Esophagus (tissue), 2 donors: ENCODE measurements around the gene PLEKHA6. TPM values are rescaled to one million over a fixed set of nuclear protein-coding genes. Genes with fewer than 3 reads are reported as not detected.

ENCODE experiments used
- H3K27ac ChIP-seq, 2 donors: one replicate each; pipeline ENCODE4 v1.5.1; 2013; ENCODE audit warnings: low read depth in 2 of 2, mild to moderate bottlenecking in 2 of 2, inconsistent platforms in 1 of 2, low read length in 1 of 2, moderate library complexity in 1 of 2
- H3K27me3 ChIP-seq, 2 donors: one replicate each; pipeline ENCODE4 v1.6.1; 2013; ENCODE audit warnings: low read length in 2 of 2, control low read depth in 1 of 2, mild to moderate bottlenecking in 1 of 2; ENCODE audit not compliant: insufficient read depth in 2 of 2, control insufficient read depth in 1 of 2
- H3K36me3 ChIP-seq, 2 donors: one replicate each; pipeline ENCODE4 v1.6.1; 2013; ENCODE audit warnings: low read length in 1 of 2; ENCODE audit not compliant: control insufficient read depth in 2 of 2, insufficient read depth in 2 of 2
- H3K4me1 ChIP-seq, 2 donors: one replicate each; pipeline ENCODE4 v1.6.1; 2013; ENCODE audit warnings: low read length in 1 of 2; ENCODE audit not compliant: control insufficient read depth in 2 of 2, insufficient read depth in 2 of 2
- H3K4me3 ChIP-seq, 2 donors: one replicate each; pipeline ENCODE4 v1.5.1; 2013; ENCODE audit warnings: low read length in 2 of 2, mild to moderate bottlenecking in 2 of 2, low read depth in 1 of 2, moderate library complexity in 1 of 2
- H3K9me3 ChIP-seq, 2 donors: one replicate each; pipeline ENCODE4 v1.6.1; 2013; ENCODE audit warnings: mild to moderate bottlenecking in 2 of 2, low read depth in 1 of 2, low read length in 1 of 2, moderate library complexity in 1 of 2; ENCODE audit not compliant: control insufficient read depth in 2 of 2, insufficient read depth in 1 of 2
- WGBS, 2 donors: extraction: QIAGEN DNeasy Blood & Tissue Kit; methylation state at CpG; one replicate each; pipeline ENCODE4 v1.1.7; 2013; 5-methylcytosine and 5-hydroxymethylcytosine counted together
- polyA plus RNA-seq, 2 donors: library from polyadenylated mRNA; stranded (reverse); fragments of 200-250 nt; gene quantifications; one replicate each; pipeline ENCODE4 v1.2.3, GENCODE V29; 2013
- donor health status: healthy with polysubstance abuse.
- donor health status: Bipolar disorder and iron deficiency.

The PLEKHA6 gene
- polyA plus RNA-seq, 2 donors, result 11.0 to 36.3 TPM

- 67 to 70% methylated on average over 14 of the region's 14 CpGs for WGBS, 2 donors
- H3K4me1 ChIP-seq, result peaks cover 0 to 6% of the 10 kb centered on the region in 2 donors
- peak overlapping the region in 1 of 2 donors; percentile 17 for H3K27ac ChIP-seq
- peaks cover 0 to 5% of the 10 kb centered on the region in 2 donors for H3K36me3 ChIP-seq
- no peaks in the 10 kb centered on the region for H3K27me3 ChIP-seq
- H3K9me3 ChIP-seq, result no peaks in the 10 kb centered on the region
- H3K4me3 ChIP-seq, result no peak overlapping the region
Measured at GRCh38 chr1:204277563-204278219, 82.0 kb downstream of the PLEKHA6 start.

GRCh38 chr1:204275695-204276370 is 83.9 kb downstream of the PLEKHA6 start:
- no peak overlapping the region for H3K4me3 ChIP-seq
- 73 to 82% methylated on average over 9 of the region's 9 CpGs for WGBS, 2 donors

GRCh38 chr1:204274446-204274845 is 85.3 kb downstream of the PLEKHA6 start:
- H3K27ac ChIP-seq, result no peak overlapping the region
- H3K36me3 ChIP-seq, result peaks cover 0 to 5% of the 10 kb centered on the region in 2 donors
- peaks cover 0 to 6% of the 10 kb centered on the region in 2 donors for H3K4me1 ChIP-seq
- 75 to 81% methylated on average over 2 of the region's 2 CpGs for WGBS, 2 donors
- no peak overlapping the region for H3K4me3 ChIP-seq
- no peaks in the 10 kb centered on the region for H3K27me3 ChIP-seq
- H3K9me3 ChIP-seq, result no peaks in the 10 kb centered on the region

More at GRCh38 chr1:204275695-204276370, 83.9 kb downstream of the PLEKHA6 start:
- no peaks in the 10 kb centered on the region for H3K9me3 ChIP-seq
- peaks cover 0 to 6% of the 10 kb centered on the region in 2 donors for H3K4me1 ChIP-seq
- peaks cover 0 to 5% of the 10 kb centered on the region in 2 donors for H3K36me3 ChIP-seq
- H3K27me3 ChIP-seq, result no peaks in the 10 kb centered on the region
- H3K27ac ChIP-seq, result no peak overlapping the region

GRCh38 chr1:204272505-204272904 is 87.2 kb downstream of the PLEKHA6 start:
- Histone ChIP-seq H3K4me3 (no peak overlapping the region), H3K9me3 (no peaks in the 10 kb centered on the region), H3K36me3 (peaks cover 0 to 10% of the 10 kb centered on the region in 2 donors), H3K27me3 (no peaks in the 10 kb centered on the region), H3K4me1 (peaks cover 0 to 6% of the 10 kb centered on the region in 2 donors), H3K27ac (no peak overlapping the region)
- WGBS, 2 donors, result 44 to 60% methylated on average over 1 of the region's 1 CpG

GRCh38 chr1:204271970-204272369 is 87.8 kb downstream of the PLEKHA6 start:
- Histone ChIP-seq H3K27me3 (no peaks in the 10 kb centered on the region), H3K36me3 (peaks cover 0 to 9% of the 10 kb centered on the region in 2 donors), H3K27ac (no peak overlapping the region), H3K9me3 (no peaks in the 10 kb centered on the region), H3K4me1 (peaks cover 0 to 3% of the 10 kb centered on the region in 2 donors), H3K4me3 (no peak overlapping the region)
- 82 to 84% methylated on average over 6 of the region's 6 CpGs for WGBS, 2 donors

DNA sequence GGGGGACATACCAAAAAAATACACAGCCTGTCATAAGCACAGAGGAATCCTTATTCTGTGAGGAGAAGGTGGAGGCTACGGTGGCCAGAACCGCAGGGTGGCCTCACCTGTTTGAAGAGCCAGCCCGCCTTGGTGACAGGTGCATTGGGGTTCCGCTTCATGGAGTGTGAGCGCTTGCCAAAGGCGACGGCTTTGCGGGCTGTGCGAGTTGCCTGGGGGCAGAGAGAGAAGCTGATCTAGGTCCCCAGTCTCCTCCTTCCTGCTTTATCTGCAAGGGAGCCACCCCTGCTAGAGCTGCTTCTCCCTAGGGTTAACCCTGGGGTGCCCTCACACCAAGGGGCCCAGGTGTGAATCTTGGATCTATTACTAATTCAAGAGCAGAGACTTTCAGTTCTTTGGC is 91.6 kb downstream of the PLEKHA6 start:
- Histone ChIP-seq H3K36me3 (peaks cover 0 to 20% of the 10 kb centered on the region in 2 donors), H3K27me3 (no peaks in the 10 kb centered on the region), H3K4me1 (peaks cover 0 to 2% of the 10 kb centered on the region in 2 donors), H3K27ac (no peak overlapping the region), H3K4me3 (no peak overlapping the region), H3K9me3 (no peaks in the 10 kb centered on the region)
- 65 to 66% methylated on average over 9 of the region's 9 CpGs for whole genome bisulfite sequencing, 2 donors

GRCh38 chr1:204267191-204267601 is 92.5 kb downstream of the PLEKHA6 start:
- Histone ChIP-seq H3K27ac (no peak overlapping the region), H3K36me3 (peaks cover 0 to 20% of the 10 kb centered on the region in 2 donors)
- WGBS, 2 donors, result 74 to 79% methylated on average over 9 of the region's 9 CpGs

GRCh38 chr1:204266504-204267034 is 93.2 kb downstream of the PLEKHA6 start:
- H3K4me1 ChIP-seq, result peaks cover under 1 to 2% of the 10 kb centered on the region in 2 donors
- no peaks in the 10 kb centered on the region for H3K9me3 ChIP-seq
- no peaks in the 10 kb centered on the region for H3K27me3 ChIP-seq
- no peak overlapping the region for H3K27ac ChIP-seq
- H3K4me3 ChIP-seq, result no peak overlapping the region
- H3K36me3 ChIP-seq, result peaks cover 2 to 20% of the 10 kb centered on the region in 2 donors
- 65 to 76% methylated on average over 5 of the region's 5 CpGs for WGBS, 2 donors

More at GRCh38 chr1:204267191-204267601, 92.5 kb downstream of the PLEKHA6 start:
- Histone ChIP-seq H3K27me3 (no peaks in the 10 kb centered on the region), H3K4me1 (peaks cover 0 to 2% of the 10 kb centered on the region in 2 donors), H3K4me3 (no peak overlapping the region), H3K9me3 (no peaks in the 10 kb centered on the region)

DNA sequence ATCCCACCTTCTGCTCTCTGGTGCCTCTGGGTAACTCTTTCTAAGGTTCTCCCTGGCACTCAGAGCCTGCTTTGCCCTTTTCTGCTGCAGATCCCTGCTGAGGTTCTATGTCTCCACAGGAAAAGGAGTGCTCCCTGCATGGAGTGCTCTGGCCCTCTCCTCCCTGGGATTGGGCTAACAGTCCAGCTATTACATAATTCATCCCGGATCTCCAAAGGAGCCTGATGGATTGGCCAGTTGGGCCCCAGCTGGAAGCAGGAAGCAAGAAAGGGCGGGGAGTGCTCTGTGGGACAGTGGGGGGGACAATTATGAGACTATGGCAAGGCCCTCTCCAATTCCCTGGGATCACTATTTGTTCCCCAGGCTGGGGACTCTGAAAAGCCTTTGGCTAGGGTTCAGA is 94.1 kb downstream of the PLEKHA6 start:
- no peaks in the 10 kb centered on the region for H3K27me3 ChIP-seq
- peaks cover 2 to 27% of the 10 kb centered on the region in 2 donors for H3K36me3 ChIP-seq
- no peak overlapping the region for H3K4me3 ChIP-seq
- WGBS, 2 donors, result 62 to 72% methylated on average over 2 of the region's 2 CpGs
- no peaks in the 10 kb centered on the region for H3K9me3 ChIP-seq
- H3K4me1 ChIP-seq, result peaks cover 2% of the 10 kb centered on the region in 2 donors
- H3K27ac ChIP-seq, result no peak overlapping the region
